Thyroid gland (tissue), 4 donors: ENCODE data around the gene PIEZO2.

Experiments used
- CTCF ChIP-seq, 6 experiments: fragments of 200-600 bp in 3 of 6; fragments of 450-650 bp in 3 of 6; sonication (generic) in 3 of 6; IDR thresholded peaks; one replicate each; pipeline ENCODE4 v1.5.1; 2016 to 2019; ENCODE audit warnings: antibody characterized with exemption in 6 of 6, mild to moderate bottlenecking in 2 of 6, inconsistent platforms in 1 of 6, moderate library complexity in 1 of 6
- POLR2A ChIP-seq, 2 donors: fragments of 450-650 bp; IDR thresholded peaks; one replicate each; pipeline ENCODE4 v1.6.1; 2017; ENCODE audit warnings: antibody characterized with exemption in 2 of 2, mild to moderate bottlenecking in 2 of 2, moderate library complexity in 1 of 2

- no peak for TF ChIP-seq CTCF (IDR thresholded peaks at IDR 0.05)
- TF ChIP-seq POLR2A (IDR thresholded peaks at IDR 0.05) = no peak
These were observed 124.3 kb downstream of the PIEZO2 start for GRCh38 chr18:11024928-11025669.
